Suprapubic skin (tissue), 4 donors: Measurements from ENCODE around the gene ZBTB20. TPM values are rescaled to one million over a fixed set of nuclear protein-coding genes. Genes with fewer than 3 reads are reported as not detected.
A peak's percentile ranks its signal among the peaks of the same experiment; 100 is the strongest.

ENCODE experiments used
- DNase-seq, 2 donors: peaks; one replicate each; pipeline ENCODE4 v3.0.0-alpha.2; 2019; ENCODE audit warnings: low spot score in 2 of 2
- H3K27ac ChIP-seq: fragments of 200-600 bp; sonication (generic); one replicate; pipeline ENCODE4 v1.5.1; 2019
- H3K27me3 ChIP-seq: fragments of 200-600 bp; sonication (generic); one replicate; pipeline ENCODE4 v1.5.1; 2019
- H3K36me3 ChIP-seq: fragments of 200-600 bp; sonication (generic); one replicate; pipeline ENCODE4 v1.5.1; 2019
- H3K4me1 ChIP-seq: fragments of 200-600 bp; sonication (generic); one replicate; pipeline ENCODE4 v1.5.1; 2019
- H3K4me3 ChIP-seq: fragments of 200-600 bp; sonication (generic); one replicate; pipeline ENCODE4 v1.5.1; 2019; ENCODE audit warnings: mild to moderate bottlenecking
- H3K9me3 ChIP-seq: fragments of 200-600 bp; sonication (generic); one replicate; pipeline ENCODE4 v1.5.1; 2019
- EP300 ChIP-seq: sonication (generic); formaldehyde crosslinking; IDR thresholded peaks from one replicate; pipeline ENCODE4 v1.6.1; 2017; ENCODE audit warnings: antibody characterized with exemption
- POLR2A ChIP-seq, 2 donors: fragments of 450-650 bp; IDR thresholded peaks; one replicate each; pipeline ENCODE4 v1.6.1; 2017; ENCODE audit warnings: antibody characterized with exemption in 2 of 2, mild to moderate bottlenecking in 2 of 2, moderate library complexity in 2 of 2
- POLR2AphosphoS5 ChIP-seq, 3 donors: sonication (generic); formaldehyde crosslinking; IDR thresholded peaks; one replicate each; pipeline ENCODE4 v1.6.1; 2017; ENCODE audit warnings: antibody characterized with exemption in 3 of 3
- WGBS: methylation state at CpG from one replicate; pipeline ENCODE4 v1.1.5; 2018; 5-methylcytosine and 5-hydroxymethylcytosine counted together
- total RNA-seq, 4 donors: library from RNA; depleted of rRNA; stranded (reverse); fragments of >200 nt; gene quantifications; one replicate each; pipeline ENCODE4 v1.1.0, GENCODE V29; 2016
- TF ChIP-seq, protein P1 (sequence below), 2 donors: fragments of 200-600 bp in 1 of 2; fragments of 450-650 bp in 1 of 2; sonication (generic) in 1 of 2; IDR thresholded peaks; one replicate each; pipeline ENCODE4 v1.5.1; 2016 to 2019; ENCODE audit warnings: antibody characterized with exemption in 2 of 2, mild to moderate bottlenecking in 1 of 2, moderate library complexity in 1 of 2

The ZBTB20 gene
- total RNA-seq, 4 donors from 2014 or later, result 23.6 to 77.2 (median 39.4) TPM

GRCh38 chr3:114383875-114384557, 763.1 kb downstream of the ZBTB20 start:
- DNase-seq, result peak; percentile 86
- Histone ChIP-seq H3K4me3 (peak overlapping the region; percentile 48), H3K36me3 (peaks cover 25% of the 10 kb centered on the region), H3K4me1 (peaks cover 34% of the 10 kb centered on the region), H3K9me3 (no peaks in the 10 kb centered on the region), H3K27ac (peak overlapping the region; percentile 81), H3K27me3 (no peaks in the 10 kb centered on the region)
- 21% methylated on average over 12 of the region's 12 CpGs for WGBS
- TF ChIP-seq, protein P1, sequence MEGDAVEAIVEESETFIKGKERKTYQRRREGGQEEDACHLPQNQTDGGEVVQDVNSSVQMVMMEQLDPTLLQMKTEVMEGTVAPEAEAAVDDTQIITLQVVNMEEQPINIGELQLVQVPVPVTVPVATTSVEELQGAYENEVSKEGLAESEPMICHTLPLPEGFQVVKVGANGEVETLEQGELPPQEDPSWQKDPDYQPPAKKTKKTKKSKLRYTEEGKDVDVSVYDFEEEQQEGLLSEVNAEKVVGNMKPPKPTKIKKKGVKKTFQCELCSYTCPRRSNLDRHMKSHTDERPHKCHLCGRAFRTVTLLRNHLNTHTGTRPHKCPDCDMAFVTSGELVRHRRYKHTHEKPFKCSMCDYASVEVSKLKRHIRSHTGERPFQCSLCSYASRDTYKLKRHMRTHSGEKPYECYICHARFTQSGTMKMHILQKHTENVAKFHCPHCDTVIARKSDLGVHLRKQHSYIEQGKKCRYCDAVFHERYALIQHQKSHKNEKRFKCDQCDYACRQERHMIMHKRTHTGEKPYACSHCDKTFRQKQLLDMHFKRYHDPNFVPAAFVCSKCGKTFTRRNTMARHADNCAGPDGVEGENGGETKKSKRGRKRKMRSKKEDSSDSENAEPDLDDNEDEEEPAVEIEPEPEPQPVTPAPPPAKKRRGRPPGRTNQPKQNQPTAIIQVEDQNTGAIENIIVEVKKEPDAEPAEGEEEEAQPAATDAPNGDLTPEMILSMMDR (IDR thresholded peaks at IDR 0.05), result peak; percentile 85 to 92
- no peak for TF ChIP-seq POLR2AphosphoS5 (IDR thresholded peaks at IDR 0.05)
- TF ChIP-seq POLR2A (IDR thresholded peaks at IDR 0.05), result no peak
- TF ChIP-seq EP300, result no peak

GRCh38 chr3:114380233-114380651, 766.8 kb downstream of the ZBTB20 start:
- Histone ChIP-seq H3K4me1 (peaks cover 63% of the 10 kb centered on the region), H3K27ac (peak overlapping the region; percentile 84), H3K36me3 (peaks cover 7% of the 10 kb centered on the region), H3K4me3 (no peak overlapping the region), H3K27me3 (no peaks in the 10 kb centered on the region), H3K9me3 (no peaks in the 10 kb centered on the region)
- DNase-seq, result peak; percentile 71 to 86
- 41% methylated on average over 4 of the region's 4 CpGs for WGBS
- no peak for TF ChIP-seq POLR2A (IDR thresholded peaks at IDR 0.05)
- no peak for TF ChIP-seq EP300
- TF ChIP-seq, protein P1 (IDR thresholded peaks at IDR 0.05), result no peak

GRCh38 chr3:114379266-114379665, 767.8 kb downstream of the ZBTB20 start:
- Histone ChIP-seq H3K27ac (peak overlapping the region; percentile 84), H3K36me3 (peaks cover 7% of the 10 kb centered on the region), H3K4me1 (peaks cover 58% of the 10 kb centered on the region), H3K9me3 (no peaks in the 10 kb centered on the region), H3K4me3 (no peak overlapping the region), H3K27me3 (no peaks in the 10 kb centered on the region)
- TF ChIP-seq POLR2AphosphoS5 (IDR thresholded peaks at IDR 0.05), result no peak
- no peak for TF ChIP-seq POLR2A (IDR thresholded peaks at IDR 0.05)
- TF ChIP-seq EP300, result no peak
- TF ChIP-seq, protein P1 (IDR thresholded peaks at IDR 0.05), result no peak
- 34% methylated on average over 4 of the region's 4 CpGs for WGBS
- DNase-seq, result no peak

DNA sequence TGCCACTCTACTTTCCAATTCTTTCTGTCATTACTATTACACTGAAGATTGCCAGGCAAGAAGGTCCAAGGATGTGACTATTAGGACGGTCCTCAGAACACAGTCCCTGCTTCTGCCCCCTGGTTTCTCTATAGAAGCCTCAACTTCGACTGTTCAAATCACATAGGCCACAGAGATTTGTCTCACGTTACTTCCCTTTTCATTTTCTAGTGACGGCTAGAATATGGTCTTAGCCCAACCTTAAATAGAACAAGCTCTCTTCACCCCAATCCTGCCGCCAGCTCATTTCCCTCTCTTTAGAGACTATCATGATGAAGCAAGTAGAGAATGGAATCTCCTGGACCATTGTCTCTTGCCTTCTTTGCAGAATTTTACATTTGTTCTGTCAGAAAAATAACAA, 768.3 kb downstream of the ZBTB20 start:
- Histone ChIP-seq H3K36me3 (peaks cover 7% of the 10 kb centered on the region), H3K4me3 (no peak overlapping the region), H3K4me1 (peaks cover 56% of the 10 kb centered on the region), H3K27ac (peak overlapping the region; percentile 2), H3K9me3 (no peaks in the 10 kb centered on the region), H3K27me3 (no peaks in the 10 kb centered on the region)
- TF ChIP-seq, protein P1 (IDR thresholded peaks at IDR 0.05), result no peak
- no peak for TF ChIP-seq POLR2AphosphoS5 (IDR thresholded peaks at IDR 0.05)
- no peak for TF ChIP-seq POLR2A (IDR thresholded peaks at IDR 0.05)
- no peak for TF ChIP-seq EP300
- 78% methylated on average over 5 of the region's 5 CpGs for WGBS
- DNase-seq, result no peak

GRCh38 chr3:114377426-114377825, 769.7 kb downstream of the ZBTB20 start:
- peaks cover 52% of the 10 kb centered on the region for H3K4me1 ChIP-seq
- no peak overlapping the region for H3K4me3 ChIP-seq
- H3K27ac ChIP-seq, result no peak overlapping the region
- H3K9me3 ChIP-seq, result no peaks in the 10 kb centered on the region
- TF ChIP-seq, protein P1 (IDR thresholded peaks at IDR 0.05), result no peak
- TF ChIP-seq POLR2AphosphoS5 (IDR thresholded peaks at IDR 0.05) (no peak), EP300 (no peak), POLR2A (IDR thresholded peaks at IDR 0.05) (no peak)
- peaks cover 7% of the 10 kb centered on the region for H3K36me3 ChIP-seq
- no peak for DNase-seq
- 80% methylated on average over 4 of the region's 4 CpGs for WGBS
- no peaks in the 10 kb centered on the region for H3K27me3 ChIP-seq
